ENCODE data around the gene ALDOB. TPM values are rescaled to one million over a fixed set of nuclear protein-coding genes. Genes with fewer than 3 reads are reported as not detected.

Gene ALDOB
- total and polyA plus RNA-seq, 2 of the 13 experiments (the other 11 are each of a cell fraction or from before 2014, with no cell fraction given): 0.29 to 0.97 TPM

DNA sequence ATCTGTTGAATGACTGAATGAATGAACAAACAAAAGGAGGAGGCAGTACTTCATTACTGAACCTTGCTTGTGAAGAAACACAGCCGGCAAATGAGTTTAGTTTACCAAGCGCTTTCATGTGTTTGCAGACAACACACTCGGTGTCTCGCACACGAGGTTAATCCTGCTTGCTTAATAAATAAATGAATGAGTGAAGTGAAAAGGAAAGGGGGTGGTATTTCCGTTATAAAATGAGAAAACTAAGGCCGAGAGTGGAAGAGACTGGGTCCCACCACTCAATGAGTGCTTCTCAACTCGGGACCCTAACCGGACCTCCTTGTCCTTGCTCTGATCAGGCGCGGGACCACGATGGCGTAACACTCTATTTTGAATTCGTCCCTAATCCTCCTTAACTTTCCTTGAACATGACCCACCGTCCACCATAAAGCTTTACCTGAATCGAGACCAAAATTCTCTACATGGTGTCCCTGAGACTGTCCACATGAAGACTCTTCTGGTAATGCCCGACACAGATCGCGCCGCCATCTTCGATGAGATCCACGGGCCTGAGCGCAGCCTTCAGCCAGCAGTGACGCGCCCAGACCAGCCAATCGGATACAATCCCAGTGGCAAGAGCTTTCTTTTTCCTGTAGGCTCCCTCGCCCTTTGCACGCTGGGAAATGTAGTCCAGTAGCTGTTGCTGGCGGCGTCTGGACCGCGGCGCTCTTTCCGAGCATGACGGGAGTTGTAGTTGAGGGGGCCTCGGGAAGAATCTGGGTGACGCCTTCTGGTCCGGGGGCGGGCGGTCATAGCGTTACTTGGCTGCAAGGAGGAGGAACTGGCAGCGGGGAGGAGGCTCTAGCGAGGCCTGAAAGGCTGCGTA, 37.3 kb downstream of the ALDOB start, which contains the start of the genes MRPL50 and ZNF189 (continued):
- TF ChIP-seq SMAD3 (CRISPR knock-in tag; IDR thresholded peaks at IDR 0.05): peak; percentile 81; the same call in 1 of the 2 replicates
- TF ChIP-seq ZNF138 (CRISPR knock-in tag; IDR thresholded peaks at IDR 0.05; ENCODE audit: low read depth): no peak; the same call in 1 of the 2 replicates
- peak; percentile 50; the same call in 1 of the 2 replicates for TF ChIP-seq NCOR1 (IDR thresholded peaks at IDR 0.05; ENCODE audit: borderline replicate concordance, low read length)
- TF ChIP-seq, protein P1, sequence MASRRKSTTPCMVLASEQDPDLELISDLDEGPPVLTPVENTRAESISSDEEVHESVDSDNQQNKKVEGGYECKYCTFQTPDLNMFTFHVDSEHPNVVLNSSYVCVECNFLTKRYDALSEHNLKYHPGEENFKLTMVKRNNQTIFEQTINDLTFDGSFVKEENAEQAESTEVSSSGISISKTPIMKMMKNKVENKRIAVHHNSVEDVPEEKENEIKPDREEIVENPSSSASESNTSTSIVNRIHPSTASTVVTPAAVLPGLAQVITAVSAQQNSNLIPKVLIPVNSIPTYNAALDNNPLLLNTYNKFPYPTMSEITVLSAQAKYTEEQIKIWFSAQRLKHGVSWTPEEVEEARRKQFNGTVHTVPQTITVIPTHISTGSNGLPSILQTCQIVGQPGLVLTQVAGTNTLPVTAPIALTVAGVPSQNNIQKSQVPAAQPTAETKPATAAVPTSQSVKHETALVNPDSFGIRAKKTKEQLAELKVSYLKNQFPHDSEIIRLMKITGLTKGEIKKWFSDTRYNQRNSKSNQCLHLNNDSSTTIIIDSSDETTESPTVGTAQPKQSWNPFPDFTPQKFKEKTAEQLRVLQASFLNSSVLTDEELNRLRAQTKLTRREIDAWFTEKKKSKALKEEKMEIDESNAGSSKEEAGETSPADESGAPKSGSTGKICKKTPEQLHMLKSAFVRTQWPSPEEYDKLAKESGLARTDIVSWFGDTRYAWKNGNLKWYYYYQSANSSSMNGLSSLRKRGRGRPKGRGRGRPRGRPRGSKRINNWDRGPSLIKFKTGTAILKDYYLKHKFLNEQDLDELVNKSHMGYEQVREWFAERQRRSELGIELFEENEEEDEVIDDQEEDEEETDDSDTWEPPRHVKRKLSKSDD (CRISPR knock-in tag; IDR thresholded peaks at IDR 0.05; ENCODE audit: low read depth): peak; percentile 91; the same call in 1 of the 2 replicates
- TF ChIP-seq, protein P2, sequence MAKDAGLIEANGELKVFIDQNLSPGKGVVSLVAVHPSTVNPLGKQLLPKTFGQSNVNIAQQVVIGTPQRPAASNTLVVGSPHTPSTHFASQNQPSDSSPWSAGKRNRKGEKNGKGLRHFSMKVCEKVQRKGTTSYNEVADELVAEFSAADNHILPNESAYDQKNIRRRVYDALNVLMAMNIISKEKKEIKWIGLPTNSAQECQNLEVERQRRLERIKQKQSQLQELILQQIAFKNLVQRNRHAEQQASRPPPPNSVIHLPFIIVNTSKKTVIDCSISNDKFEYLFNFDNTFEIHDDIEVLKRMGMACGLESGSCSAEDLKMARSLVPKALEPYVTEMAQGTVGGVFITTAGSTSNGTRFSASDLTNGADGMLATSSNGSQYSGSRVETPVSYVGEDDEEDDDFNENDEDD (CRISPR knock-in tag; IDR thresholded peaks at IDR 0.05; ENCODE audit: borderline replicate concordance): peak; percentile 81
- TF ChIP-seq, protein P3, sequence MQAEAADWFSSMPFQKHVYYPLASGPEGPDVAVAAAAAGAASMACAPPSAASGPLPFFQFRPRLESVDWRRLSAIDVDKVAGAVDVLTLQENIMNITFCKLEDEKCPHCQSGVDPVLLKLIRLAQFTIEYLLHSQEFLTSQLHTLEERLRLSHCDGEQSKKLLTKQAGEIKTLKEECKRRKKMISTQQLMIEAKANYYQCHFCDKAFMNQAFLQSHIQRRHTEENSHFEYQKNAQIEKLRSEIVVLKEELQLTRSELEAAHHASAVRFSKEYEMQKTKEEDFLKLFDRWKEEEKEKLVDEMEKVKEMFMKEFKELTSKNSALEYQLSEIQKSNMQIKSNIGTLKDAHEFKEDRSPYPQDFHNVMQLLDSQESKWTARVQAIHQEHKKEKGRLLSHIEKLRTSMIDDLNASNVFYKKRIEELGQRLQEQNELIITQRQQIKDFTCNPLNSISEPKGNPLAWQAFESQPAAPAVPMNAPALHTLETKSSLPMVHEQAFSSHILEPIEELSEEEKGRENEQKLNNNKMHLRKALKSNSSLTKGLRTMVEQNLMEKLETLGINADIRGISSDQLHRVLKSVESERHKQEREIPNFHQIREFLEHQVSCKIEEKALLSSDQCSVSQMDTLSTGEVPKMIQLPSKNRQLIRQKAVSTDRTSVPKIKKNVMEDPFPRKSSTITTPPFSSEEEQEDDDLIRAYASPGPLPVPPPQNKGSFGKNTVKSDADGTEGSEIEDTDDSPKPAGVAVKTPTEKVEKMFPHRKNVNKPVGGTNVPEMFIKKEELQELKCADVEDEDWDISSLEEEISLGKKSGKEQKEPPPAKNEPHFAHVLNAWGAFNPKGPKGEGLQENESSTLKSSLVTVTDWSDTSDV (CRISPR knock-in tag; IDR thresholded peaks at IDR 0.05): 0 out of 2 replicates have a peak, but pooled peaks have one; percentile 50
- TF ChIP-seq ZNF660 (CRISPR knock-in tag; IDR thresholded peaks at IDR 0.05; ENCODE audit: borderline replicate concordance, low read depth): no peak
- TF ChIP-seq ATM (IDR thresholded peaks at IDR 0.05; ENCODE audit: borderline replicate concordance): no peak
- 0 out of 2 replicates have a peak, but pooled peaks have one; percentile 54 for TF ChIP-seq ZNF446 (CRISPR knock-in tag; IDR thresholded peaks at IDR 0.05)
- peak; percentile 53; the same call in 1 of the 2 replicates for TF ChIP-seq ZNF280D (CRISPR knock-in tag; IDR thresholded peaks at IDR 0.05)
- no peak for TF ChIP-seq NR0B2 (CRISPR knock-in tag; IDR thresholded peaks at IDR 0.05)
- 0 out of 2 replicates have a peak, but pooled peaks have one; percentile 72 for TF ChIP-seq ZNF790 (CRISPR knock-in tag; IDR thresholded peaks at IDR 0.05; ENCODE audit: borderline replicate concordance)
- no peak for TF ChIP-seq HMG20B (CRISPR knock-in tag; conservative IDR thresholded peaks at IDR 0.05)
- TF ChIP-seq ZNF124 (CRISPR knock-in tag; IDR thresholded peaks at IDR 0.05): peak; percentile 76; the same call in 1 of the 2 replicates
- TF ChIP-seq, protein P4, sequence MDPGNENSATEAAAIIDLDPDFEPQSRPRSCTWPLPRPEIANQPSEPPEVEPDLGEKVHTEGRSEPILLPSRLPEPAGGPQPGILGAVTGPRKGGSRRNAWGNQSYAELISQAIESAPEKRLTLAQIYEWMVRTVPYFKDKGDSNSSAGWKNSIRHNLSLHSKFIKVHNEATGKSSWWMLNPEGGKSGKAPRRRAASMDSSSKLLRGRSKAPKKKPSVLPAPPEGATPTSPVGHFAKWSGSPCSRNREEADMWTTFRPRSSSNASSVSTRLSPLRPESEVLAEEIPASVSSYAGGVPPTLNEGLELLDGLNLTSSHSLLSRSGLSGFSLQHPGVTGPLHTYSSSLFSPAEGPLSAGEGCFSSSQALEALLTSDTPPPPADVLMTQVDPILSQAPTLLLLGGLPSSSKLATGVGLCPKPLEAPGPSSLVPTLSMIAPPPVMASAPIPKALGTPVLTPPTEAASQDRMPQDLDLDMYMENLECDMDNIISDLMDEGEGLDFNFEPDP (CRISPR knock-in tag; conservative IDR thresholded peaks at IDR 0.05): no peak
